H1 (cell line): ENCODE data around the gene CKAP4. TPM values are rescaled to one million over a fixed set of nuclear protein-coding genes. Genes with fewer than 3 reads are reported as not detected.

Experiments used
- CTCF ChIA-PET: fragments of 300-600 bp; sonication (Branson Sonifier 250); formaldehyde crosslinking; loops from one replicate; lab custom pipeline; 2021; ENCODE audit not compliant: partially characterized antibody; lab: Charles Lee
- POLR2A ChIA-PET: fragments of 300-600 bp; sonication (Branson Sonifier 250); formaldehyde crosslinking; loops from one replicate; lab custom pipeline; 2021; ENCODE audit warnings: inconsistent platforms; ENCODE audit not compliant: partially characterized antibody; lab: Charles Lee
- DNase-seq, 2 experiments: peaks; one replicate each; pipeline versions ENCODE4 v3.0.0 to v3.0.0-alpha.2; 2010 to 2022; ENCODE audit warnings: low spot score in 2 of 2, low read depth in 1 of 2, mixed read lengths in 1 of 2
- FAIRE-seq: peaks from 2 replicates; lab custom pipeline; 2011; peaks lifted over from hg19 to GRCh38; lab: Jason Lieb, UNC
- H2AFZ ChIP-seq: 2 replicates; pipeline ENCODE4 v1.8.1; 2012; ENCODE audit warnings: low read length, inconsistent platforms
- H2AK5ac ChIP-seq: 2 replicates; pipeline ENCODE4 v1.6.1; 2013; ENCODE audit warnings: low read depth, low read length
- H2BK120ac ChIP-seq: replicated peaks from 2 replicates; pipeline ENCODE3; 2013; ENCODE audit warnings: low read depth, low read length, inconsistent platforms
- H2BK12ac ChIP-seq: 2 replicates; pipeline ENCODE4 v1.6.1; 2013; ENCODE audit warnings: low read depth, low read length
- H2BK15ac ChIP-seq: 2 replicates; pipeline ENCODE4 v1.6.1; 2013; ENCODE audit warnings: low read length
- H2BK20ac ChIP-seq: 2 replicates; pipeline ENCODE4 v1.6.1; 2013; ENCODE audit warnings: low read length
- H2BK5ac ChIP-seq: 2 replicates; pipeline ENCODE4 v1.6.1; 2013; ENCODE audit warnings: low read depth, low read length
- H3K14ac ChIP-seq: 2 replicates; pipeline ENCODE4 v1.6.1; 2013; ENCODE audit warnings: inconsistent platforms; ENCODE audit not compliant: insufficient read length
- H3K18ac ChIP-seq: 2 replicates; pipeline ENCODE4 v1.6.1; 2013; ENCODE audit warnings: low read length; ENCODE audit errors: extremely low read depth
- H3K23ac ChIP-seq: 2 replicates; pipeline ENCODE4 v1.6.1; 2013; ENCODE audit warnings: inconsistent platforms; ENCODE audit not compliant: insufficient read length
- H3K23me2 ChIP-seq: 2 replicates; pipeline ENCODE4 v1.6.1; 2013; ENCODE audit warnings: low read depth, low read length
- H3K27ac ChIP-seq: 2 replicates; pipeline ENCODE4 v1.6.1; 2011; ENCODE audit warnings: low read depth, low read length, inconsistent platforms
- H3K27me3 ChIP-seq, 4 experiments: replicated peaks in 1 of 4; 1 replicate in 1 of 4; 2 replicates in 3 of 4; pipeline versions ENCODE4 v1.6.1 to v1.8.1; 2011 to 2013; ENCODE audit warnings: low read length in 3 of 4, mild to moderate bottlenecking in 3 of 4, inconsistent platforms in 2 of 4, mixed read lengths in 2 of 4, moderate library complexity in 1 of 4; ENCODE audit not compliant: control insufficient read depth in 3 of 4, insufficient read depth in 3 of 4; ENCODE audit errors: extremely low read depth in 1 of 4
- H3K36me3 ChIP-seq, 4 experiments: 2 replicates each; pipeline versions ENCODE4 v1.6.1 to v1.8.1; 2011 to 2013; ENCODE audit warnings: mild to moderate bottlenecking in 4 of 4, low read length in 3 of 4, moderate library complexity in 2 of 4, control low read depth in 1 of 4, inconsistent platforms in 1 of 4; ENCODE audit not compliant: insufficient read depth in 4 of 4, control insufficient read depth in 2 of 4
- H3K4ac ChIP-seq: replicated peaks from 2 replicates; pipeline ENCODE3; 2013; ENCODE audit warnings: low read length, low read depth, mixed read lengths, inconsistent platforms; ENCODE audit not compliant: insufficient read length
- H3K4me1 ChIP-seq, 4 experiments: replicated peaks in 1 of 4; 1 replicate in 1 of 4; 2 replicates in 3 of 4; pipeline versions ENCODE4 v1.6.1 to v1.8.1; 2011 to 2013; ENCODE audit warnings: low read length in 3 of 4, inconsistent platforms in 2 of 4, mixed read lengths in 1 of 4; ENCODE audit not compliant: insufficient read depth in 4 of 4, control insufficient read depth in 3 of 4
- H3K4me2 ChIP-seq, 2 experiments: 2 replicates each; pipeline versions ENCODE4 v1.6.1 to v1.8.1; 2011 to 2013; ENCODE audit warnings: low read depth in 2 of 2, low read length in 2 of 2, control low read depth in 1 of 2, inconsistent platforms in 1 of 2, mild to moderate bottlenecking in 1 of 2; ENCODE audit not compliant: insufficient read depth in 1 of 2
- H3K4me3 ChIP-seq, 4 experiments: fragments of 200-600, 300-600 bp in 1 of 4; sonication (generic), shearing (Covaris generic), sonication (Bioruptor Twin) in 1 of 4; 2 replicates each; pipeline versions ENCODE4 v1.5.1 to v1.8.1; 2011 to 2016; ENCODE audit warnings: low read length in 4 of 4, low read depth in 3 of 4, control low read depth in 2 of 4, inconsistent platforms in 2 of 4, mild to moderate bottlenecking in 2 of 4, mixed read lengths in 1 of 4, moderate library complexity in 1 of 4; ENCODE audit not compliant: insufficient read depth in 2 of 4; ENCODE audit errors: extremely low read depth in 1 of 4
- H3K56ac ChIP-seq: replicated peaks from 2 replicates; pipeline ENCODE3; 2013; ENCODE audit warnings: low read depth, mild to moderate bottlenecking, mixed read lengths, low read length, inconsistent platforms; ENCODE audit not compliant: insufficient read length
- H3K79me1 ChIP-seq: 2 replicates; pipeline ENCODE4 v1.6.1; 2013; ENCODE audit warnings: low read depth, low read length, control low read depth
- H3K79me2 ChIP-seq, 2 experiments: 2 replicates each; pipeline versions ENCODE4 v1.6.1 to v1.8.1; 2012 to 2013; ENCODE audit warnings: low read length in 2 of 2, mild to moderate bottlenecking in 2 of 2, inconsistent platforms in 1 of 2; ENCODE audit not compliant: insufficient read depth in 2 of 2, control insufficient read depth in 1 of 2
- H3K9ac ChIP-seq, 4 experiments: replicated peaks in 1 of 4; 1 replicate in 1 of 4; 2 replicates in 3 of 4; pipeline versions ENCODE4 v1.6.1 to v1.8.1; 2011 to 2013; ENCODE audit warnings: low read depth in 3 of 4, low read length in 3 of 4, control low read depth in 2 of 4, mild to moderate bottlenecking in 2 of 4, moderate library complexity in 2 of 4, inconsistent platforms in 1 of 4; ENCODE audit errors: extremely low read depth in 1 of 4
- H3K9me3 ChIP-seq, 2 experiments: 2 replicates each; pipeline versions ENCODE4 v1.6.1 to v1.8.1; 2012 to 2013; ENCODE audit warnings: mild to moderate bottlenecking in 2 of 2, moderate library complexity in 2 of 2, control low read depth in 1 of 2, inconsistent platforms in 1 of 2, low read depth in 1 of 2, low read length in 1 of 2, mixed read lengths in 1 of 2; ENCODE audit not compliant: insufficient read depth in 2 of 2
- H4K20me1 ChIP-seq, 2 experiments: replicated peaks in 1 of 2; 2 replicates each; pipeline versions ENCODE3 to v1.8.1; 2011 to 2013; ENCODE audit warnings: inconsistent platforms in 2 of 2, low read length in 2 of 2, mild to moderate bottlenecking in 1 of 2; ENCODE audit not compliant: insufficient read depth in 2 of 2, control insufficient read depth in 1 of 2
- H4K5ac ChIP-seq: 2 replicates; pipeline ENCODE4 v1.6.1; 2013; ENCODE audit warnings: low read length, low read depth, mixed read lengths, inconsistent platforms; ENCODE audit not compliant: insufficient read length
- H4K8ac ChIP-seq: 2 replicates; pipeline ENCODE4 v1.8.0; 2013; ENCODE audit warnings: mild to moderate bottlenecking, moderate library complexity, low read length, inconsistent platforms; ENCODE audit not compliant: insufficient read depth; ENCODE audit errors: extremely low read depth
- H4K91ac ChIP-seq: replicated peaks from 2 replicates; pipeline ENCODE3; 2013; ENCODE audit warnings: low read length, mixed read lengths, inconsistent platforms; ENCODE audit not compliant: insufficient read length
- RNF2 ChIP-seq: fragments of 200-900, 300-1000 bp; sonication (generic); IDR thresholded peaks from 2 replicates; pipeline ENCODE4 v1.7.1; 2016; ENCODE audit warnings: borderline replicate concordance, low read depth, mild to moderate bottlenecking, antibody characterized with exemption, low read length; ENCODE audit not compliant: poor library complexity, severe bottlenecking; ENCODE audit errors: missing control alignments
- WGBS, 2 experiments: shearing (Covaris generic) in 1 of 2; methylation state at CpG; one replicate each; pipeline versions ENCODE4 v1.1.6 to v1.1.7; 2013 to 2015; ENCODE audit warnings: low lambda C conversion rate in 2 of 2, mixed read lengths in 2 of 2, inconsistent platforms in 1 of 2, low coverage in 1 of 2, missing lambda C conversion rate in 1 of 2; ENCODE audit not compliant: insufficient replicate concordance in 2 of 2, insufficient coverage in 1 of 2, insufficient read length in 1 of 2; ENCODE audit errors: extremely low coverage in 1 of 2, missing lambda C conversion rate in 1 of 2; 5-methylcytosine and 5-hydroxymethylcytosine counted together
- polyA plus RNA-seq, 7 experiments: library from polyadenylated mRNA; depleted of rRNA in 3 of 7; stranded (reverse) in 5 of 7; unstranded in 2 of 7; fragments of >200 nt in 5 of 7; fragments of 200-250 nt in 2 of 7; gene quantifications; 1 replicate in 5 of 7; 2 replicates in 1 of 7; 4 replicates in 1 of 7; pipeline versions ENCODE4 v1.2.1 to v1.2.3, GENCODE V29; 2011 to 2013; ENCODE audit warnings: missing spikeins in 2 of 7, mixed read lengths in 2 of 7
- total RNA-seq: library from RNA; stranded (reverse); fragmentation: NEBNext Ultra II Directional; extraction: Animal tissue kit (Norgen Biotek cat#: 25700); gene quantifications from 2 replicates; pipeline ENCODE4 v1.2.1, GENCODE V29; 2021

The CKAP4 gene
- total and polyA plus RNA-seq, 2 of the 8 experiments (the other 6 are each of a cell fraction or from before 2014, with no cell fraction given) = 35.8 to 80.7 TPM

GRCh38 chr12:106267535-106267934 lies 19.7 kb upstream of the CKAP4 start:
- Histone ChIP-seq H3K4me3 (no peak overlapping the region), H3K56ac (no peak overlapping the region), H3K4me1 (no peaks in the 10 kb centered on the region), H4K8ac (no peak overlapping the region), H2BK12ac (no peak overlapping the region), H2BK5ac (no peak overlapping the region), H3K79me1 (no peaks in the 10 kb centered on the region; the same call in 1 of the 2 replicates), H3K9ac (no peak overlapping the region), H3K23me2 (peaks cover 2% of the 10 kb centered on the region; the same call in 1 of the 2 replicates), H2BK15ac (no peak overlapping the region), H2AK5ac (no peak overlapping the region), H3K23ac (no peak overlapping the region), H3K4me2 (no peak overlapping the region), H3K4ac (no peak overlapping the region), H3K14ac (no peak overlapping the region), H3K18ac (no peak overlapping the region), H2AFZ (0 out of 2 replicates have a peak overlapping the region, but pooled peaks have one; percentile 44), H3K27ac (no peak overlapping the region), H2BK20ac (no peak overlapping the region), H3K36me3 (no peaks in the 10 kb centered on the region), H4K20me1 (no peaks in the 10 kb centered on the region), H3K9me3 (no peaks in the 10 kb centered on the region), H4K91ac (no peak overlapping the region), H2BK120ac (no peak overlapping the region), H4K5ac (no peak overlapping the region), H3K79me2 (no peaks in the 10 kb centered on the region), H3K27me3 (no peaks in the 10 kb centered on the region)
- WGBS, 2 experiments = 95% methylated on average over 2 of the region's 2 CpGs; no CpG with 5 or more reads in 1 of the 2 experiments
- no peak for TF ChIP-seq RNF2
- CTCF ChIA-PET = interaction anchor here (2.3 kb wide), 2 partner anchors 12 to 15 kb away, joined by 7 to 9 read pairs; no protein-coding TSS in a partner anchor
- FAIRE-seq = no peak
- POLR2A ChIA-PET = interaction anchor here (0.7 kb wide), 1 partner anchor 34 kb away, joined by 4 read pairs; no protein-coding TSS in a partner anchor
- DNase-seq = no peak
